COLO829 (cell line): Measurements from ENCODE around the gene LSAMP.
"Not testable (repeated sequence)": the region's sequence is repeated elsewhere in the genome, so short reads cannot be mapped to it uniquely, and the experiment has no call there.

Experiments
- DNase-seq: peaks from one replicate; pipeline ENCODE4 v3.0.0; 2012; ENCODE audit warnings: low spot score

Gene LSAMP

GRCh38 chr3:115792206-115792955, 652.9 kb downstream of the LSAMP start:
- DNase-seq = no peak

DNA sequence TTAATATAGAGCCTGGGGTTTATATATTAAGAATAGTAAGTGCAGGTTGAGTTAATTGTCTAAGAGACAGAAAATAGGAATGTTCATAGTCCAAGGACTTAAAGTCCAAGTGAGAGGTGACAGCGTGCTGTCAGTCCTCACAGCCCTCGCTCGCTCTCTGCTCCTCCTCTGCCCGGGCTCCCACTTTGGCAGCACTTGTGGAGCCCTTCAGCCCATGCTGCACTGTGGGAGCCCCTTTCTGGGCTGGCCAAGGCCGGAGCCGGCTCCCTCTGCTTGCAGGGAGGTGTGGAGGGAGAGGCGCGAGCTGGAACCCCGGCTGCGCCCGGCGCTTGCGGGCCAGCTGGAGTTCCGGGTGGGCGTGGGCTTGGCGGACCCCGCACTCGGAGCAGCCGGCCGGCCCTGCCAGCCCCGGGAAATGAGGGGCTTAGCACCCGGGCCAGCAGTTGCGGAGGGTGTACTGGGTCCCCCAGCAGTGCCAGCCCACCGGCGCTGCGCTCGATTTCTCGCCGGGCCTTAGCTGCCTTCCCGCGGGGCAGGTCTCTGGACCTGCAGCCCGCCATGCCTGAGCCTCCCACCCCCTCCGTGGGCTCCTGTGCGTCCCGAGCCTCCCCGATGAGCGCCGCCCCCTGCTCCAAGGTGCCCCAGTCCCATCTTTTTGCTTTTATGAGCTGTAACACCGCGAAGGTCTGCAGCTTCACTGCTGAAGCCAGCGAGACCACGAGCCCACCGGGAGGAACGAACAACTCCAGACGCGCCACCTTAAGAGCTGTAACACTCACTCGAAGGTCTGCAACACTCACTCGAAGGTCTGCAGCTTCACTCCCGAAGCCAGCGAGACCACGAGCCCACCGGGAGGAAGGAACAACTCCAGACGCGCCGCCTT, 653.8 kb downstream of the LSAMP start:
- DNase-seq = not testable (repeated sequence)

GRCh38 chr3:115790759-115791158, 654.5 kb downstream of the LSAMP start:
- peak; percentile 95 for DNase-seq

GRCh38 chr3:115789481-115789880, 655.8 kb downstream of the LSAMP start:
- no peak for DNase-seq

DNA sequence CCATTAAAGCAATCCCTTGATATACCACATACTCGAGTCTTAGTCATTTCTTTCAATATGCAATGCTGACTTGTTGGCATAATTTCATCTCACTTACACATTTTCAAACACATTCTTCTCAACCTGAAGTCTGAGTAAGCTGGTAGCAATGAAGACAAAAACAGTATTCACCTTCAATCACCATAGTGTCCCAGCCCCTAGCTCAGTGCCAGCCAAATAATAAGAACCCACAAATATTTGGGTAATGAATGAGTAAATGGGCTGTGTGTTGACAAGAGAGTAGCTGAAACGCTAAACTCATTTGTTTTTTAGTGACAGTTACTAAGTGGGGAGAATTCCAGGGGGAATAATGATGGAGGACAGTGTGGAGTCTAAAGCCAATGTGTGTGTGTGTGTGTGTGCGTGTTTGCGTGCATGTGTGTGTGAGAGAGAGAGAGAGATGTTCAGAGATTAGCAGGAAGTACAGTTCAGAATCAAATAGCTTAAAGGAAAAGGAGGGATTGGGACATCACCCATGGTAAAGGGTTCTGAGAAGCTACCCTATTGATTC, 656.3 kb downstream of the LSAMP start:
- DNase-seq = peak; percentile 68

DNA sequence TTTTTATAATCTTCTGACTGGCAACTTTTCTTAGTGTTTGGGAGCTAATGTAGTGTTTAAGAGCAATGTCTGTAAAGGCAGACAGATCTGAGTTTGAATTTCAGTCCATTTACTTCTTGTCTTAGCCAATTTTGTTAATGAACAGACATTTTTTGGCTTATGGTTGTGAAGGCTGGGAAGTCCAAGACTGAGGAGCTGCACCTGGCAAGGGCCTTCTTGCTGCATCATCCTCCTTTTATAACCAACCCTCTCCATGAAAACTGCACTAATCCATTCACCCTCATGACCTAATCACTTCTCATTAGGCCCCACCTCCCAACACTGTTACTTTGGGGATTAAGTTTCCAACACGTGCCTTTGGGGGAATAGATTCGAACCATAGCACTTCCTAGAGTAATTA, 657.5 kb downstream of the LSAMP start:
- no peak for DNase-seq

DNA sequence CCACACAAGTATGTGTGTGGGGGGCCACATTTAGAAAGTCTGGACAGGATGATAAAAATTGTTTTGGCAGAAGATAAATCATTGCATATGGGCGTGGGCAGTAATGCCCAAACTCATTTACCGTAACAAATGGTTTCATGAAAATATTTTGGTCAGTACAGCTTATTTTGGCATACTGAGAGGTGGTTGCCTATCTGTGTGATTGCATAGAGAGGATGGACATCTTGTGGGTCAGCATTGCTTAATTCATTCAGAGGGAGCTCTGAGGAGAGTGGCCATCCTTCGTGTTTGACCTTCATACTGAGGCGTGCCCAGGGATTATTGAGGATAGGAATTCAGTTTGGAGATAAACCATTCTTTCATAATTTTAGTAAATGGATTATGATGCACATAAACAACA, 659.5 kb downstream of the LSAMP start:
- DNase-seq = no peak

DNA sequence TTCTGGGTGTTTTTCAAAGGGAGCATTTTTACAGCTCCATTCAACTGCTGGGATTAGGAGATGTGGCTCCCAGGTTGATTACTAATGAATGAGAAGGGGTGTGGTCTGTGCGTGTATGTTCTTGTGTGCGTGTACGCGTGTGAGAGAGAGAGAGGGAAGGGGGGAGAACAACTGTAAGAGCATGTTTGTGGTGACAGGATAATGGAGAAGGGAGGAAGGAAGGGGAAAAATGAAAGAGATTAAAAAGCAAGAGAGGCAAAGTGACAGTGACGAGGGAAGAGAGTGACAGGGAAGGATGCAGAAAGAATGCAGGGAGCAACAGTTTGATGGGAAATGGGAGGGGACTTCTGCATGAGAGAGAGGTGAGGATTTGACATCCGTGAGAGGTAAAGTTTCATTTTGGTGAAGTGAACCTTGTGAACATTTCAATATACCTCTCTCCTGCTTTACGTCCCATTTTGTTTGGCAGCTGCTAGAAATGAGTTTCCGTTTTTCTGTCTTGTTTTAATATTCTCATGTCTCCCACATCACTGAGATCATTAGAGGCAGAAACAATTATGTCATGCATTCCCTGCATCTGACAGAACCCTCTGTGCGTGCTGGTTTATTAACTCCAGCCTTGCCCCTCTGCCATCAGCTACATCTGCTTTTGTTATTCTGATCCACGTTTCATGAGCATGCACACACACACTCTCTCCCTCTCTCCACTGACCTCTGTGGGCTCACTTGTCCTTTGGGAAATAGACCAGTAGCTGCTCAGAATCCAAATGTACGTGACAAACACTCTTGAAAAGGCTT, 660.3 kb downstream of the LSAMP start:
- DNase-seq = no peak

- DNase-seq = peak; percentile 93
Measured at GRCh38 chr3:115783938-115784738, 661.1 kb downstream of the LSAMP start.

DNA sequence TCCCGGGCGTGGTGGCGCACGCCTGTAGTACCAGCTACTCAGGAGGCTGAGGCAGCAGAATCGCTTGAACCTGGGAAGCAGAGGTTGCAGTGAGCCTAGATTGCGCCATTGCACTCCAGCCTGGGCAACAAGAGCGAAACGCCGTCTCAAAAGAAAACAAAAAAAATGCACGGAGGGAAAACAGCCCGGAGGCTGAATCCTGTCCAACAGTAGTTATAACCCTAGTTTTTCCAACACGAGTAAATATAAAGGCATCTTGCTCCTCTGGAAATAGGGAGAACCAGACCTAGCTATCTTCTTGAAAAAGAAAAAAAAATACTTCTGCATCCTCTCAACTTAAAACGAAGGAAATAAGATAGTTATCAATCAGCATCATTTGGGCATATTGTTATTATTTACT, 661.9 kb downstream of the LSAMP start:
- DNase-seq = not testable (repeated sequence)

GRCh38 chr3:115779011-115779410, 666.3 kb downstream of the LSAMP start:
- peak; percentile 83 for DNase-seq

- DNase-seq = no peak
Measured at GRCh38 chr3:115772951-115773350, 672.3 kb downstream of the LSAMP start.

- no peak for DNase-seq
Measured at GRCh38 chr3:115768661-115769060, 676.6 kb downstream of the LSAMP start.

- peak; percentile 80 for DNase-seq
Measured at GRCh38 chr3:115766587-115767482, 678.5 kb downstream of the LSAMP start.

GRCh38 chr3:115761927-115762305, 683.4 kb downstream of the LSAMP start:
- DNase-seq = no peak

DNA sequence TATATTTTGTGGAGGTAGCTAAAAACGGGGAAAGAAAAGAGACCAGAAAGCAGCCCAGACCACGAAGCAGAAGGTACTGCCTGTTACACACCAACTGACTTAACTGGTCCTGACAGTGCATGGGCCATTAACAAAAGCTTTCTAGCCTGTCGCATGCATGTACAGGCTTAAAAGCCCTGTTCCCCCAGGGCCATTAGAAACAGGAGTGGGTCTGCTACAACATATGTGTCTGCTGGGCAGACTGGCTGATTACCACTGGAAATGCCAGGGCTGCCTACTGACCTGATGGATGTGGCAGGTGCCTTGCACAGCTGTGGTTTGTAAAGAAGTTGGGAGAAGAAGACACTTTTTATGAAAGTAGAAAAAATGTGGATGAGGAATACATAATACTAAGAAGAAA, 684.6 kb downstream of the LSAMP start:
- DNase-seq = no peak

DNA sequence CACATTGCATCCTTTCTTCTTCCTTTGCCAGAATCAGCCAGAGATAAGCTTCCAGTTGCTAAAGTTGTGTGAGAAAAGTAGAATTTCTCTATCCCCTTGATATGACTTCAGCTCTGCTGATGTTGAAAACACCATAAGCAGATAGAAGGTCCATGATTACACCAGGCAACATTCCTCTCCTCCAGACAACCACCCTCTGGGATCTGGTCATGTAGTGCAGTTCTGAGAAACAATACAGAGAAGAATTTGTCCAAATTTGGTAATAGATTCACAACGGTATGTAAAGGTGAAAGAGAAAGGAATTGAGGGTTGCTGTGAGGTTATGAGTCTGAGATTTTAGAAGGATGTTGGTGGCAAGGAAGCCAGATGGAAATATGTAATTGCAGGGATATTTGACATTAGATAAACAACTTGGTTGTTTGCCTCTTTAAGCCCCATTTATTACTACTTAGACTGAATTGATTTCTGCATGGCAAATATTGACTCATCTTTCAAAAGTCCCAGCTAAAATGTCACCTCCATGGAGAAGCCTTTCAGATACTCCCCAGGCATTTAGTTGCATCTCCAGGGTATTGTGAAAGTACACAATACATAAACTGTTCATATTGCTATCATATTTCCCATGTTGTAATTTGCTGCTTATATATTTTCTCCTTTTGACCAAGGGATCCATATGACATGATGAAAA, 687.1 kb downstream of the LSAMP start:
- DNase-seq = no peak

- not testable (repeated sequence) for DNase-seq
Measured at GRCh38 chr3:115752978-115753377, 692.3 kb downstream of the LSAMP start.
